ENCODE results near the gene LY86. TPM values are rescaled to one million over a fixed set of nuclear protein-coding genes. Genes with fewer than 3 reads are reported as not detected.

Gene LY86
- total RNA-seq, 4 donors from 2014 or later = 1.2 to 1.8 (median 1.3) TPM

GRCh38 chr6:6599468-6599873 lies 11.0 kb downstream of the LY86 start:
- DNase-seq (ENCODE audit: extremely low spot score) = no peak
- Histone ChIP-seq H3K27me3 (no peaks in the 10 kb centered on the region), H3K9me3 (peaks cover 0 to 5% (median 0%) of the 10 kb centered on the region in 4 donors), H3K4me1 (peaks cover 0 to 18% (median 1%) of the 10 kb centered on the region in 4 donors), H3K36me3 (no peaks in the 10 kb centered on the region), H3K4me3 (no peak overlapping the region), H3K27ac (replicated peaks in 1 of 4) (no peak overlapping the region)
- TF ChIP-seq POLR2AphosphoS5 (IDR thresholded peaks at IDR 0.05) (no peak), POLR2A (IDR thresholded peaks at IDR 0.05; ENCODE audit: low read depth) (no peak), CTCF (IDR thresholded peaks at IDR 0.05) (no peak), EP300 (IDR thresholded peaks at IDR 0.05) (no peak)
- intact Hi-C loops (cut with DNase I) = no loop called here
- 64% methylated on average over 3 of the region's 4 CpGs for WGBS

- intact Hi-C loops (cut with DNase I) = no loop called here
- no peaks in the 10 kb centered on the region for H3K36me3 ChIP-seq
- no peak for DNase-seq (ENCODE audit: extremely low spot score)
- peaks cover 0 to 5% (median 0%) of the 10 kb centered on the region in 4 donors for H3K9me3 ChIP-seq
- H3K27ac ChIP-seq (replicated peaks in 1 of 4) = no peak overlapping the region
- H3K4me1 ChIP-seq = peaks cover 0 to 13% (median under 1%) of the 10 kb centered on the region in 4 donors
- TF ChIP-seq CTCF (IDR thresholded peaks at IDR 0.05) (no peak), POLR2AphosphoS5 (IDR thresholded peaks at IDR 0.05) (no peak), EP300 (IDR thresholded peaks at IDR 0.05) (no peak), POLR2A (IDR thresholded peaks at IDR 0.05; ENCODE audit: low read depth) (no peak)
- WGBS = 65% methylated on average over 4 of the region's 4 CpGs
- H3K27me3 ChIP-seq = no peaks in the 10 kb centered on the region
- no peak overlapping the region for H3K4me3 ChIP-seq
These were observed 12.4 kb downstream of the LY86 start for GRCh38 chr6:6600875-6601274.

DNA sequence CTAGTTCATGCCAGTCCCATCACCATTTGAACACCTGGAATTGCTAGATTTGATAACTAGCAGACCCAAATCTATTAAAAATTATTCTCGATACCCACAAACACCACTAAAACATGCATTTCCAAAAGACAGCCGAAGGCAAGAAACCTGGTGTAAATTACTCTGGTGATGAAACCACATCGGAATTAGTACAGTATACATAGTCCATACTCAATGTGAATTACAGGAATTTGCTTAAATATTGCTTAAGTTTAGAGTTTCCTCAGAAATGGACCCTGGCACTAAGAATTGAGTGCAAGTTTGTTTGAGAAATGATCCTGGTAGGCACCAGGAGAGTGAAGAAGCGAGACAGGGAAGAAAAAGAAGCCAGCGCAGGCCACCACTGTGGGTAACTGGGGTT lies 13.7 kb downstream of the LY86 start:
- Histone ChIP-seq H3K9me3 (peaks cover 0 to 5% (median 0%) of the 10 kb centered on the region in 4 donors), H3K27ac (replicated peaks in 1 of 4) (no peak overlapping the region), H3K4me1 (peaks cover 0 to under 1% (median 0%) of the 10 kb centered on the region in 4 donors), H3K4me3 (no peak overlapping the region), H3K27me3 (no peaks in the 10 kb centered on the region), H3K36me3 (no peaks in the 10 kb centered on the region)
- intact Hi-C loops (cut with DNase I) = no loop called here
- WGBS = 95% methylated on average over 5 of the region's 5 CpGs
- no peak for DNase-seq (ENCODE audit: extremely low spot score)
- no peak for TF ChIP-seq POLR2AphosphoS5 (IDR thresholded peaks at IDR 0.05)
- TF ChIP-seq CTCF (IDR thresholded peaks at IDR 0.05) = no peak
- TF ChIP-seq POLR2A (IDR thresholded peaks at IDR 0.05; ENCODE audit: low read depth) = no peak
- TF ChIP-seq EP300 (IDR thresholded peaks at IDR 0.05) = no peak

GRCh38 chr6:6603317-6603716 lies 14.8 kb downstream of the LY86 start:
- Histone ChIP-seq H3K4me3 (no peak overlapping the region), H3K36me3 (no peaks in the 10 kb centered on the region), H3K4me1 (no peaks in the 10 kb centered on the region), H3K27me3 (no peaks in the 10 kb centered on the region), H3K27ac (replicated peaks in 1 of 4) (no peak overlapping the region), H3K9me3 (peaks cover 0 to 5% (median 0%) of the 10 kb centered on the region in 4 donors)
- no peak for DNase-seq (ENCODE audit: extremely low spot score)
- intact Hi-C loops (cut with DNase I) = no loop called here
- TF ChIP-seq CTCF (IDR thresholded peaks at IDR 0.05) (no peak), EP300 (IDR thresholded peaks at IDR 0.05) (no peak), POLR2A (IDR thresholded peaks at IDR 0.05; ENCODE audit: low read depth) (no peak), POLR2AphosphoS5 (IDR thresholded peaks at IDR 0.05) (no peak)
- 87% methylated on average over 1 of the region's 1 CpG for WGBS

- TF ChIP-seq POLR2A (IDR thresholded peaks at IDR 0.05; ENCODE audit: low read depth) = no peak
- TF ChIP-seq CTCF (IDR thresholded peaks at IDR 0.05) = no peak
- no peak for TF ChIP-seq EP300 (IDR thresholded peaks at IDR 0.05)
- no peak for TF ChIP-seq POLR2AphosphoS5 (IDR thresholded peaks at IDR 0.05)
- H3K27ac ChIP-seq (replicated peaks in 1 of 4) = no peak overlapping the region
- DNase-seq (ENCODE audit: extremely low spot score) = no peak
- no peak overlapping the region for H3K4me3 ChIP-seq
- no peaks in the 10 kb centered on the region for H3K4me1 ChIP-seq
- H3K27me3 ChIP-seq = no peaks in the 10 kb centered on the region
- intact Hi-C loops (cut with DNase I) = no loop called here
- no peaks in the 10 kb centered on the region for H3K36me3 ChIP-seq
- H3K9me3 ChIP-seq = peaks cover 0 to 5% (median 0%) of the 10 kb centered on the region in 4 donors
These were observed 15.5 kb downstream of the LY86 start for GRCh38 chr6:6604015-6604414.
